ENCODE data around the gene PRR5L. TPM values are rescaled to one million over a fixed set of nuclear protein-coding genes. Genes with fewer than 3 reads are reported as not detected.

Gene PRR5L
- total RNA-seq, 1 experiment from 2014 or later = 23.9 TPM

GRCh38 chr11:36270701-36271100 is 25.4 kb upstream of the PRR5L start:
- BruUV-seq (replicated peaks) = no TSS peak

GRCh38 chr11:36271794-36272407 is 24.2 kb upstream of the PRR5L start:
- no TSS peak for BruUV-seq (replicated peaks)
- H3K4me1 Mint-ChIP-seq (ENCODE audit: insufficient read depth, unreplicated experiment) = no peaks in the 10 kb centered on the region
- no peaks in the 10 kb centered on the region for H3K9me3 Mint-ChIP-seq (ENCODE audit: unreplicated experiment)
- H3K4me3 Mint-ChIP-seq (ENCODE audit: unreplicated experiment) = no peak overlapping the region
- peaks cover 32% of the 10 kb centered on the region for H3K36me3 Mint-ChIP-seq (ENCODE audit: insufficient read depth, unreplicated experiment)
- CTCF ChIA-PET = interaction anchor here (0.7 to 1.7 kb wide), 5 partner anchors 11 to 450 kb away, joined by 3 to 6 read pairs (median 4); no protein-coding TSS in a partner anchor
- DNase-seq (ENCODE audit: unreplicated experiment) = no peak
- TF ChIP-seq CTCF (IDR thresholded peaks at IDR 0.05; ENCODE audit: unreplicated experiment) = no peak
- POLR2A ChIA-PET = no interaction called here
- H3K27ac Mint-ChIP-seq (ENCODE audit: low read depth, unreplicated experiment) = no peak overlapping the region
- intact Hi-C loops (cut with micrococcal nuclease) = no loop called here
- H3K27me3 Mint-ChIP-seq (ENCODE audit: insufficient read depth, unreplicated experiment) = no peaks in the 10 kb centered on the region

More at GRCh38 chr11:36270701-36271100, 25.4 kb upstream of the PRR5L start:
- Mint-ChIP-seq H3K4me3 (ENCODE audit: unreplicated experiment) (no peak overlapping the region), H3K36me3 (ENCODE audit: insufficient read depth, unreplicated experiment) (peaks cover 24% of the 10 kb centered on the region), H3K27me3 (ENCODE audit: insufficient read depth, unreplicated experiment) (no peaks in the 10 kb centered on the region), H3K4me1 (ENCODE audit: insufficient read depth, unreplicated experiment) (no peaks in the 10 kb centered on the region), H3K27ac (ENCODE audit: low read depth, unreplicated experiment) (no peak overlapping the region), H3K9me3 (ENCODE audit: unreplicated experiment) (no peaks in the 10 kb centered on the region)
- CTCF ChIA-PET = interaction anchor here (0.6 to 1.3 kb wide), 4 partner anchors 123 to 740 kb away, joined by 3 to 4 read pairs (median 3); no protein-coding TSS in a partner anchor
- no peak for TF ChIP-seq CTCF (IDR thresholded peaks at IDR 0.05; ENCODE audit: unreplicated experiment)
- POLR2A ChIA-PET = interaction anchor here (0.7 kb wide), 1 partner anchor 188 kb away, joined by 4 read pairs; no protein-coding TSS in a partner anchor
- DNase-seq (ENCODE audit: unreplicated experiment) = no peak
- intact Hi-C loops (cut with micrococcal nuclease) = no loop called here

- CTCF ChIA-PET = interaction anchor here (0.5 to 3.0 kb wide), 11 partner anchors 7 to 882 kb away, joined by 3 to 20 read pairs (median 4); no protein-coding TSS in a partner anchor
- intact Hi-C loops (cut with micrococcal nuclease) = no loop called here
- Mint-ChIP-seq H3K36me3 (ENCODE audit: insufficient read depth, unreplicated experiment) (peaks cover 44% of the 10 kb centered on the region), H3K27ac (ENCODE audit: low read depth, unreplicated experiment) (no peak overlapping the region), H3K4me3 (ENCODE audit: unreplicated experiment) (no peak overlapping the region), H3K27me3 (ENCODE audit: insufficient read depth, unreplicated experiment) (no peaks in the 10 kb centered on the region), H3K9me3 (ENCODE audit: unreplicated experiment) (no peaks in the 10 kb centered on the region), H3K4me1 (ENCODE audit: insufficient read depth, unreplicated experiment) (no peaks in the 10 kb centered on the region)
- no TSS peak for BruUV-seq (replicated peaks)
- TF ChIP-seq CTCF (IDR thresholded peaks at IDR 0.05; ENCODE audit: unreplicated experiment) = no peak
- POLR2A ChIA-PET = no interaction called here
- no peak for DNase-seq (ENCODE audit: unreplicated experiment)
These were observed 23.0 kb upstream of the PRR5L start for GRCh38 chr11:36273110-36273509.

- BruUV-seq (replicated peaks) = no TSS peak
- intact Hi-C loops (cut with micrococcal nuclease) = no loop called here
- Mint-ChIP-seq H3K27ac (ENCODE audit: low read depth, unreplicated experiment) (no peak overlapping the region), H3K27me3 (ENCODE audit: insufficient read depth, unreplicated experiment) (no peaks in the 10 kb centered on the region), H3K36me3 (ENCODE audit: insufficient read depth, unreplicated experiment) (peaks cover 50% of the 10 kb centered on the region), H3K4me1 (ENCODE audit: insufficient read depth, unreplicated experiment) (no peaks in the 10 kb centered on the region), H3K9me3 (ENCODE audit: unreplicated experiment) (no peaks in the 10 kb centered on the region), H3K4me3 (ENCODE audit: unreplicated experiment) (no peak overlapping the region)
- no peak for TF ChIP-seq CTCF (IDR thresholded peaks at IDR 0.05; ENCODE audit: unreplicated experiment)
- POLR2A ChIA-PET = interaction anchor here (0.6 kb wide), 1 partner anchor 1520 kb away, joined by 3 read pairs; no protein-coding TSS in a partner anchor
- CTCF ChIA-PET = interaction anchor here (0.8 to 3.0 kb wide), 5 partner anchors 9 to 452 kb away, joined by 3 to 20 read pairs (median 3); no protein-coding TSS in a partner anchor
- DNase-seq (ENCODE audit: unreplicated experiment) = no peak
These were observed 21.7 kb upstream of the PRR5L start for GRCh38 chr11:36274414-36274813.

Measured in MCF 10A (cell line).